K562 (cell line): ENCODE measurements around the gene LRRC8E. TPM values are rescaled to one million over a fixed set of nuclear protein-coding genes. Genes with fewer than 3 reads are reported as not detected.

ENCODE experiments used
- CAMTA2 ChIP-seq: fragments of 250-450 bp; sonication (Bioruptor Pico); conservative IDR thresholded peaks from 2 replicates; pipeline ENCODE4 v1.5.1; 2022
- CEBPB ChIP-seq: fragments of 450-650 bp; IDR thresholded peaks from 2 replicates; pipeline ENCODE4 v1.6.1; 2016; ENCODE audit warnings: missing genetic modification characterization, missing compliant biosample characterization
- GTF2F1 ChIP-seq: IDR thresholded peaks from 2 replicates; pipeline ENCODE4 v1.6.1; 2011; ENCODE audit warnings: low read depth, low read length, improper control_type of control experiment
- JUND ChIP-seq, 2 experiments: IDR thresholded peaks; 2 replicates in 1 of 2; 3 replicates in 1 of 2; pipeline ENCODE4 v1.6.1; 2011; ENCODE audit warnings: borderline replicate concordance in 2 of 2, low read depth in 2 of 2, low read length in 2 of 2, improper control_type of control experiment in 1 of 2, missing biosample characterization in 1 of 2, missing genetic modification characterization in 1 of 2, missing genetic modification reagents in 1 of 2
- L3MBTL2 ChIP-seq: fragments of 450-650 bp; IDR thresholded peaks from 2 replicates; pipeline ENCODE4 v1.6.1; 2016; ENCODE audit warnings: mild to moderate bottlenecking, moderate library complexity
- PHF20 ChIP-seq: fragments of 450-650 bp; IDR thresholded peaks from 2 replicates; pipeline ENCODE4 v1.6.1; 2018; ENCODE audit not compliant: partially characterized antibody
- POLR2A ChIP-seq: fragments of 450-650 bp; conservative IDR thresholded peaks from 2 replicates; pipeline ENCODE4 v1.6.1; 2016
- POLR2G ChIP-seq: fragments of 200-400 bp; formaldehyde crosslinking; IDR thresholded peaks from 2 replicates; pipeline ENCODE4 v1.6.1; 2017; ENCODE audit warnings: low read depth, mild to moderate bottlenecking, antibody characterized with exemption, low read length, moderate library complexity
- RBFOX2 ChIP-seq: fragments of 200-400 bp; formaldehyde crosslinking; IDR thresholded peaks from 2 replicates; pipeline ENCODE4 v1.6.1; 2017; ENCODE audit warnings: low read depth, mild to moderate bottlenecking, low read length, moderate library complexity
- SIX5 ChIP-seq, 2 experiments: IDR thresholded peaks; 2 replicates each; pipeline ENCODE4 v1.6.1; 2011; ENCODE audit warnings: low read length in 2 of 2, borderline replicate concordance in 1 of 2, low read depth in 1 of 2, mild to moderate bottlenecking in 1 of 2, moderate library complexity in 1 of 2; ENCODE audit not compliant: insufficient read depth in 1 of 2
- TSC22D4 ChIP-seq: fragments of 450-650 bp; IDR thresholded peaks from 2 replicates; pipeline ENCODE4 v1.6.1; 2016; ENCODE audit warnings: missing genetic modification characterization, missing biosample characterization, control low read depth
- ZC3H8 ChIP-seq: fragments of 450-650 bp; IDR thresholded peaks from 2 replicates; pipeline ENCODE4 v1.6.1; 2017
- ZNF41 ChIP-seq: fragments of 250-450 bp; sonication (Bioruptor Pico); conservative IDR thresholded peaks from 2 replicates; pipeline ENCODE4 v1.4.0; 2020; ENCODE audit warnings: mild to moderate bottlenecking
- polyA plus RNA-seq, 8 experiments: library from polyadenylated mRNA; depleted of rRNA in 4 of 8; stranded (reverse) in 5 of 8; unstranded in 3 of 8; fragments of >200 nt; fragmentation: Nextera tagmentation in 2 of 8; fragmentation: Illumina TruSeq in 1 of 8; extraction: Ambion mirVana in 2 of 8; extraction: Trizol in 1 of 8; gene quantifications; 2 replicates each; pipeline versions ENCODE4 v1.2.1 to v1.2.3, GENCODE V29; 2011 to 2014; ENCODE audit warnings: inconsistent platforms in 1 of 8, missing spikeins in 1 of 8
- total RNA-seq, 7 experiments: library from RNA; depleted of rRNA in 6 of 7; stranded (reverse); fragments of >200 nt in 6 of 7; fragmentation: Illumina TruSeq in 2 of 7; extraction: Trizol in 2 of 7; gene quantifications; 2 replicates each; pipeline versions ENCODE4 v1.2.1 to v1.2.3, GENCODE V29; 2011 to 2021; ENCODE audit warnings: low replicate concordance in 1 of 7
- TF ChIP-seq, protein P1 (sequence below): fragments of 450-650 bp; IDR thresholded peaks from 2 replicates; pipeline ENCODE4 v1.6.1; 2016; ENCODE audit warnings: mild to moderate bottlenecking, moderate library complexity
- TF ChIP-seq, protein P2 (sequence below), 3 experiments: fragments of 200-800 bp in 1 of 3; sonication (Bioruptor generic) in 1 of 3; sonication (generic) in 1 of 3; formaldehyde crosslinking in 1 of 3; IDR thresholded peaks; 2 replicates each; pipeline versions ENCODE4 v1.6.1 to v1.8.0; 2016 to 2022; ENCODE audit warnings: mild to moderate bottlenecking in 2 of 3, missing compliant biosample characterization in 2 of 3, missing genetic modification characterization in 2 of 3, missing genetic modification reagents in 1 of 3

The LRRC8E gene
- total and polyA plus RNA-seq, 9 of the 15 experiments (the other 6 are each of a cell fraction or from before 2014, with no cell fraction given), result 0.08 to 5.7 (median 3.5) TPM; not detected in 1

DNA sequence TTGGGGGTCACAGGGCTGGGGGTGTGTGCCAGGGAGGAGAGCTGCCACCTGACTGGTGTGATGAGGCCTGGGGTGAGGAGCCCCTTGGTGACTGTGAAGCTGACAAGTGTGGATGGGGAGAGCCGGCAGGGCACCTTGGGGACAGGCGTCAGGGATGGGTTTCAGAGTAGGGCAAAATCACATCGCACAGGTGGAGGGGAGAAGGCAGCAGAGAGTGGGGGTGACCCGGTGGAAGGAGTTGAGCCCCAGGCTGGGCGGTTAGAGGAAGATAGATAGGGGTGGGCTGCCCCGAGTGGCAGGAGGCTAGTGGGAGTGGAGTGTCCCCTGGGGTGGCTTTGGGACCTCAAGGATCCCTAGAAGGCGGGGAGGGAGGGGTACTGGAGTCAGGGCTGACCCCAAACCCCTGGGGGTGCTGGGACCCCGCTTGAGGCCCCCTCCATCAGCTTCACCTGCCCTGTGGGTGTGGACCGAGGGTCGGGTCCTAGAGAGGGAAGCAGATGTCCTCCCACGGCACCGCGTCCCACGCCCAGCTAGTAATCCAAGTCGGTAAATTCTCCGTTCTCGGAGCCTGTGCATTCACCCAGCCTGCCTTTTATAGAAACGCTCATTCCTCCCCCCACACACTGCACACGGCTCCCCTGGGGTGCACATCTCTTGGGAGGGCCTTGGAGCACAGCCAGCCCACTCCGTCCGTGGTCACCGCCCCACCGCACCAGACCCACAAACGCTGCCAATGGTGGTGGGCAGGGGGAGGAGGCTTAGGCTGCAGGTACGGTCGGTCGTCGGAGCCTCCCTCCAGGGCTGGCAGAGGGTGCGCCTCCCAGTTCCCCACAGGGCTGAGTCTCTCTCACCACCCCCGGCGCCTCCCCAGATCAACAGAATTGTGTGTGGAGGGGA is 35.2 kb downstream of the LRRC8E start (continued):
- TF ChIP-seq RBFOX2 (no peak), SIX5 (IDR thresholded peaks at IDR 0.05; ENCODE audit: borderline replicate concordance in 1 of 2, insufficient read depth in 1 of 2, low read depth in 1 of 2, low read length in 2 of 2) (no peak), POLR2A (peak; percentile 53; the same call in 1 of the 2 replicates), TSC22D4 (tag) (no peak), JUND (IDR thresholded peaks at IDR 0.05; ENCODE audit: borderline replicate concordance, low read depth, low read length) (no peak), JUND (tag; IDR thresholded peaks at IDR 0.05; ENCODE audit: borderline replicate concordance, low read depth, low read length) (no peak), ZNF41 (no peak), CAMTA2 (CRISPR knock-in tag) (no peak), ZC3H8 (no peak), L3MBTL2 (no peak), PHF20 (no peak), CEBPB (tag) (no peak), GTF2F1 (no peak), POLR2G (no peak; the same call in 1 of the 2 replicates)
- TF ChIP-seq, protein P1, sequence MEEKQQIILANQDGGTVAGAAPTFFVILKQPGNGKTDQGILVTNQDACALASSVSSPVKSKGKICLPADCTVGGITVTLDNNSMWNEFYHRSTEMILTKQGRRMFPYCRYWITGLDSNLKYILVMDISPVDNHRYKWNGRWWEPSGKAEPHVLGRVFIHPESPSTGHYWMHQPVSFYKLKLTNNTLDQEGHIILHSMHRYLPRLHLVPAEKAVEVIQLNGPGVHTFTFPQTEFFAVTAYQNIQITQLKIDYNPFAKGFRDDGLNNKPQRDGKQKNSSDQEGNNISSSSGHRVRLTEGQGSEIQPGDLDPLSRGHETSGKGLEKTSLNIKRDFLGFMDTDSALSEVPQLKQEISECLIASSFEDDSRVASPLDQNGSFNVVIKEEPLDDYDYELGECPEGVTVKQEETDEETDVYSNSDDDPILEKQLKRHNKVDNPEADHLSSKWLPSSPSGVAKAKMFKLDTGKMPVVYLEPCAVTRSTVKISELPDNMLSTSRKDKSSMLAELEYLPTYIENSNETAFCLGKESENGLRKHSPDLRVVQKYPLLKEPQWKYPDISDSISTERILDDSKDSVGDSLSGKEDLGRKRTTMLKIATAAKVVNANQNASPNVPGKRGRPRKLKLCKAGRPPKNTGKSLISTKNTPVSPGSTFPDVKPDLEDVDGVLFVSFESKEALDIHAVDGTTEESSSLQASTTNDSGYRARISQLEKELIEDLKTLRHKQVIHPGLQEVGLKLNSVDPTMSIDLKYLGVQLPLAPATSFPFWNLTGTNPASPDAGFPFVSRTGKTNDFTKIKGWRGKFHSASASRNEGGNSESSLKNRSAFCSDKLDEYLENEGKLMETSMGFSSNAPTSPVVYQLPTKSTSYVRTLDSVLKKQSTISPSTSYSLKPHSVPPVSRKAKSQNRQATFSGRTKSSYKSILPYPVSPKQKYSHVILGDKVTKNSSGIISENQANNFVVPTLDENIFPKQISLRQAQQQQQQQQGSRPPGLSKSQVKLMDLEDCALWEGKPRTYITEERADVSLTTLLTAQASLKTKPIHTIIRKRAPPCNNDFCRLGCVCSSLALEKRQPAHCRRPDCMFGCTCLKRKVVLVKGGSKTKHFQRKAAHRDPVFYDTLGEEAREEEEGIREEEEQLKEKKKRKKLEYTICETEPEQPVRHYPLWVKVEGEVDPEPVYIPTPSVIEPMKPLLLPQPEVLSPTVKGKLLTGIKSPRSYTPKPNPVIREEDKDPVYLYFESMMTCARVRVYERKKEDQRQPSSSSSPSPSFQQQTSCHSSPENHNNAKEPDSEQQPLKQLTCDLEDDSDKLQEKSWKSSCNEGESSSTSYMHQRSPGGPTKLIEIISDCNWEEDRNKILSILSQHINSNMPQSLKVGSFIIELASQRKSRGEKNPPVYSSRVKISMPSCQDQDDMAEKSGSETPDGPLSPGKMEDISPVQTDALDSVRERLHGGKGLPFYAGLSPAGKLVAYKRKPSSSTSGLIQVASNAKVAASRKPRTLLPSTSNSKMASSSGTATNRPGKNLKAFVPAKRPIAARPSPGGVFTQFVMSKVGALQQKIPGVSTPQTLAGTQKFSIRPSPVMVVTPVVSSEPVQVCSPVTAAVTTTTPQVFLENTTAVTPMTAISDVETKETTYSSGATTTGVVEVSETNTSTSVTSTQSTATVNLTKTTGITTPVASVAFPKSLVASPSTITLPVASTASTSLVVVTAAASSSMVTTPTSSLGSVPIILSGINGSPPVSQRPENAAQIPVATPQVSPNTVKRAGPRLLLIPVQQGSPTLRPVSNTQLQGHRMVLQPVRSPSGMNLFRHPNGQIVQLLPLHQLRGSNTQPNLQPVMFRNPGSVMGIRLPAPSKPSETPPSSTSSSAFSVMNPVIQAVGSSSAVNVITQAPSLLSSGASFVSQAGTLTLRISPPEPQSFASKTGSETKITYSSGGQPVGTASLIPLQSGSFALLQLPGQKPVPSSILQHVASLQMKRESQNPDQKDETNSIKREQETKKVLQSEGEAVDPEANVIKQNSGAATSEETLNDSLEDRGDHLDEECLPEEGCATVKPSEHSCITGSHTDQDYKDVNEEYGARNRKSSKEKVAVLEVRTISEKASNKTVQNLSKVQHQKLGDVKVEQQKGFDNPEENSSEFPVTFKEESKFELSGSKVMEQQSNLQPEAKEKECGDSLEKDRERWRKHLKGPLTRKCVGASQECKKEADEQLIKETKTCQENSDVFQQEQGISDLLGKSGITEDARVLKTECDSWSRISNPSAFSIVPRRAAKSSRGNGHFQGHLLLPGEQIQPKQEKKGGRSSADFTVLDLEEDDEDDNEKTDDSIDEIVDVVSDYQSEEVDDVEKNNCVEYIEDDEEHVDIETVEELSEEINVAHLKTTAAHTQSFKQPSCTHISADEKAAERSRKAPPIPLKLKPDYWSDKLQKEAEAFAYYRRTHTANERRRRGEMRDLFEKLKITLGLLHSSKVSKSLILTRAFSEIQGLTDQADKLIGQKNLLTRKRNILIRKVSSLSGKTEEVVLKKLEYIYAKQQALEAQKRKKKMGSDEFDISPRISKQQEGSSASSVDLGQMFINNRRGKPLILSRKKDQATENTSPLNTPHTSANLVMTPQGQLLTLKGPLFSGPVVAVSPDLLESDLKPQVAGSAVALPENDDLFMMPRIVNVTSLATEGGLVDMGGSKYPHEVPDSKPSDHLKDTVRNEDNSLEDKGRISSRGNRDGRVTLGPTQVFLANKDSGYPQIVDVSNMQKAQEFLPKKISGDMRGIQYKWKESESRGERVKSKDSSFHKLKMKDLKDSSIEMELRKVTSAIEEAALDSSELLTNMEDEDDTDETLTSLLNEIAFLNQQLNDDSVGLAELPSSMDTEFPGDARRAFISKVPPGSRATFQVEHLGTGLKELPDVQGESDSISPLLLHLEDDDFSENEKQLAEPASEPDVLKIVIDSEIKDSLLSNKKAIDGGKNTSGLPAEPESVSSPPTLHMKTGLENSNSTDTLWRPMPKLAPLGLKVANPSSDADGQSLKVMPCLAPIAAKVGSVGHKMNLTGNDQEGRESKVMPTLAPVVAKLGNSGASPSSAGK, result no peak
- TF ChIP-seq, protein P2, sequence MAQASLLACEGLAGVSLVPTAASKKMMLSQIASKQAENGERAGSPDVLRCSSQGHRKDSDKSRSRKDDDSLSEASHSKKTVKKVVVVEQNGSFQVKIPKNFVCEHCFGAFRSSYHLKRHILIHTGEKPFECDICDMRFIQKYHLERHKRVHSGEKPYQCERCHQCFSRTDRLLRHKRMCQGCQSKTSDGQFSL (CRISPR knock-in tag; IDR thresholded peaks at IDR 0.05), result 0 out of 2 replicates have a peak, but pooled peaks have one; percentile 34
- TF ChIP-seq, protein P2 (tag; IDR thresholded peaks at IDR 0.05), result no peak
